ENCODE measurements around the gene POLD1.

- TF ChIP-seq, protein P1, sequence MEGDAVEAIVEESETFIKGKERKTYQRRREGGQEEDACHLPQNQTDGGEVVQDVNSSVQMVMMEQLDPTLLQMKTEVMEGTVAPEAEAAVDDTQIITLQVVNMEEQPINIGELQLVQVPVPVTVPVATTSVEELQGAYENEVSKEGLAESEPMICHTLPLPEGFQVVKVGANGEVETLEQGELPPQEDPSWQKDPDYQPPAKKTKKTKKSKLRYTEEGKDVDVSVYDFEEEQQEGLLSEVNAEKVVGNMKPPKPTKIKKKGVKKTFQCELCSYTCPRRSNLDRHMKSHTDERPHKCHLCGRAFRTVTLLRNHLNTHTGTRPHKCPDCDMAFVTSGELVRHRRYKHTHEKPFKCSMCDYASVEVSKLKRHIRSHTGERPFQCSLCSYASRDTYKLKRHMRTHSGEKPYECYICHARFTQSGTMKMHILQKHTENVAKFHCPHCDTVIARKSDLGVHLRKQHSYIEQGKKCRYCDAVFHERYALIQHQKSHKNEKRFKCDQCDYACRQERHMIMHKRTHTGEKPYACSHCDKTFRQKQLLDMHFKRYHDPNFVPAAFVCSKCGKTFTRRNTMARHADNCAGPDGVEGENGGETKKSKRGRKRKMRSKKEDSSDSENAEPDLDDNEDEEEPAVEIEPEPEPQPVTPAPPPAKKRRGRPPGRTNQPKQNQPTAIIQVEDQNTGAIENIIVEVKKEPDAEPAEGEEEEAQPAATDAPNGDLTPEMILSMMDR (conservative IDR thresholded peaks at IDR 0.05 in 1 of 2, IDR thresholded peaks at IDR 0.05 in 1 of 2; ENCODE audit: extremely low read depth in 1 of 2, insufficient read depth in 1 of 2, low read depth in 1 of 2, low read length in 2 of 2), result no peak
- no peak for TF ChIP-seq EZH2 (IDR thresholded peaks at IDR 0.05; ENCODE audit: borderline replicate concordance, low read length)
Observed at GRCh38 chr19:50380137-50380536, 4.0 kb upstream of the POLD1 start.

Data from mammary epithelial cell (primary cell).